ENCODE results near the gene SLC44A3.

DNA sequence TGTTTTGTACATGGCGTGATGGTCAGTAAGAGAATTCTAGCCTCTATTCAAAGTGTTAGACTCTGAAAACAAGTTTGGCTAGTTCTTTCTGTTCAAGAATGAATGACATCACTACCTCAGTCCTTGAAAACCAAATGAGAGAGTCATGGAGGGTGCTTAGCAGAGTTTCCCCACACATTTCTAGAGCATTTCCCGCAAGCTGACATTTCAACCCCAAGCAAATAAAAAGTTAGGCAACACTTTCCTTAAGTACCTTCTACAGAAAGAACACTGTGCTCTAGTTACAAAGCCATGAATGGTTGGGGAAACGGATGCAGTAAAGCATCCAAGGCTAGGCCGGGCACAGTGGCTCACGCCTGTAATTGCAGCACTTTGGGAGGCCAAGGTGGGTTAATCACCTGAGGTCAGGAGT lies 47.9 kb upstream of the SLC44A3 start:
- TF ChIP-seq, protein P1, sequence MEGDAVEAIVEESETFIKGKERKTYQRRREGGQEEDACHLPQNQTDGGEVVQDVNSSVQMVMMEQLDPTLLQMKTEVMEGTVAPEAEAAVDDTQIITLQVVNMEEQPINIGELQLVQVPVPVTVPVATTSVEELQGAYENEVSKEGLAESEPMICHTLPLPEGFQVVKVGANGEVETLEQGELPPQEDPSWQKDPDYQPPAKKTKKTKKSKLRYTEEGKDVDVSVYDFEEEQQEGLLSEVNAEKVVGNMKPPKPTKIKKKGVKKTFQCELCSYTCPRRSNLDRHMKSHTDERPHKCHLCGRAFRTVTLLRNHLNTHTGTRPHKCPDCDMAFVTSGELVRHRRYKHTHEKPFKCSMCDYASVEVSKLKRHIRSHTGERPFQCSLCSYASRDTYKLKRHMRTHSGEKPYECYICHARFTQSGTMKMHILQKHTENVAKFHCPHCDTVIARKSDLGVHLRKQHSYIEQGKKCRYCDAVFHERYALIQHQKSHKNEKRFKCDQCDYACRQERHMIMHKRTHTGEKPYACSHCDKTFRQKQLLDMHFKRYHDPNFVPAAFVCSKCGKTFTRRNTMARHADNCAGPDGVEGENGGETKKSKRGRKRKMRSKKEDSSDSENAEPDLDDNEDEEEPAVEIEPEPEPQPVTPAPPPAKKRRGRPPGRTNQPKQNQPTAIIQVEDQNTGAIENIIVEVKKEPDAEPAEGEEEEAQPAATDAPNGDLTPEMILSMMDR (IDR thresholded peaks at IDR 0.05) = no peak
- TF ChIP-seq POLR2A (IDR thresholded peaks at IDR 0.05) = no peak
